Dedifferentiated amniotic fluid mesenchymal stem cell (primary cell): ENCODE results near the gene CALR3.
"Not testable (repeated sequence)": the region's sequence is repeated elsewhere in the genome, so short reads cannot be mapped to it uniquely, and the experiment has no call there.

Experiments
- DNase-seq: peaks from one replicate; pipeline ENCODE4 v3.0.0-alpha.2; 2016; ENCODE audit errors: extremely low spot score

CALR3 gene

GRCh38 chr19:16495982-16496612 lies at the start of gene CALR3, which contains the start of gene C19orf44:
CALR3 (minus strand) TSS chr19:16496167; CDS start chr19:16496129, 38 bp downstream.
C19orf44 (plus strand) TSS chr19:16496394; CDS start chr19:16500793, 4,399 bp downstream.
- peak; percentile 98 for DNase-seq

- DNase-seq: no peak
These were observed 48.7 kb upstream of the CALR3 start for GRCh38 chr19:16544473-16545231.

GRCh38 chr19:16543734-16544133 lies 47.8 kb upstream of the CALR3 start:
- not testable (repeated sequence) for DNase-seq

GRCh38 chr19:16542910-16543472 lies 47.0 kb upstream of the CALR3 start:
- DNase-seq: no peak

- DNase-seq: peak; percentile 92
These were observed 46.3 kb upstream of the CALR3 start, which contains the start of gene CHERP for GRCh38 chr19:16542045-16542909. CHERP (minus strand) TSS chr19:16542437; CDS start chr19:16542378, 59 bp downstream.

GRCh38 chr19:16541526-16542044 lies 45.6 kb upstream of the CALR3 start:
- peak; percentile 15 for DNase-seq

GRCh38 chr19:16540948-16541347 lies 45.0 kb upstream of the CALR3 start:
- no peak for DNase-seq

- no peak for DNase-seq
These were observed 41.1 kb upstream of the CALR3 start for GRCh38 chr19:16537111-16537510.

GRCh38 chr19:16536130-16536529 lies 40.2 kb upstream of the CALR3 start:
- DNase-seq: no peak

- no peak for DNase-seq
These were observed 39.4 kb upstream of the CALR3 start for GRCh38 chr19:16535381-16535780.

GRCh38 chr19:16532440-16533234 lies 36.7 kb upstream of the CALR3 start:
- no peak for DNase-seq

GRCh38 chr19:16531380-16531669 lies 35.4 kb upstream of the CALR3 start:
- DNase-seq: no peak

GRCh38 chr19:16530540-16531379 lies 34.8 kb upstream of the CALR3 start:
- DNase-seq: no peak

- no peak for DNase-seq
These were observed 33.6 kb upstream of the CALR3 start for GRCh38 chr19:16529466-16530144.

- DNase-seq: no peak
These were observed 32.1 kb upstream of the CALR3 start for GRCh38 chr19:16527971-16528521.

GRCh38 chr19:16527334-16527935 lies 31.5 kb upstream of the CALR3 start:
- DNase-seq: no peak

GRCh38 chr19:16525751-16526481 lies 29.9 kb upstream of the CALR3 start:
- DNase-seq: no peak
